H1 (cell line): Measurements from ENCODE around the gene SH3YL1. TPM values are rescaled to one million over a fixed set of nuclear protein-coding genes. Genes with fewer than 3 reads are reported as not detected.

Experiments
- ATF3 ChIP-seq: IDR thresholded peaks from 2 replicates; pipeline ENCODE4 v1.6.1; 2011; ENCODE audit warnings: low read depth, mild to moderate bottlenecking, low read length; ENCODE audit not compliant: insufficient read depth
- CHD7 ChIP-seq: fragments of 300-600 bp; sonication (generic); IDR thresholded peaks from 2 replicates; pipeline ENCODE4 v1.7.1; 2012; ENCODE audit warnings: low read length, moderate library complexity, mild to moderate bottlenecking, inconsistent platforms; ENCODE audit not compliant: insufficient replicate concordance
- CREB1 ChIP-seq: IDR thresholded peaks from 2 replicates; pipeline ENCODE4 v1.6.1; 2012; ENCODE audit warnings: inconsistent platforms
- EZH2 ChIP-seq: fragments of 200-600 bp; sonication (generic); IDR thresholded peaks from 2 replicates; pipeline ENCODE4 v1.7.1; 2012; ENCODE audit warnings: low read depth, mild to moderate bottlenecking, moderate library complexity, low read length, inconsistent platforms; ENCODE audit not compliant: severe bottlenecking
- KDM4A ChIP-seq: IDR thresholded peaks from one replicate; pipeline ENCODE4 v1.7.1; 2012; ENCODE audit warnings: low read depth, mild to moderate bottlenecking, moderate library complexity, low read length, inconsistent platforms; ENCODE audit not compliant: severe bottlenecking
- NRF1 ChIP-seq: IDR thresholded peaks from 2 replicates; pipeline ENCODE4 v1.6.1; 2011; ENCODE audit warnings: mild to moderate bottlenecking, low read depth, low read length, improper control_type of control experiment
- PHF8 ChIP-seq: fragments of 200-600 bp; sonication (generic); conservative IDR thresholded peaks from 2 replicates; pipeline ENCODE4 v1.7.1; 2012; ENCODE audit warnings: low read depth, mild to moderate bottlenecking, inconsistent platforms, low read length, moderate library complexity
- SP4 ChIP-seq: IDR thresholded peaks from 2 replicates; pipeline ENCODE4 v1.6.1; 2012; ENCODE audit warnings: low read length, inconsistent platforms
- SRF ChIP-seq: IDR thresholded peaks from 2 replicates; pipeline ENCODE4 v1.6.1; 2011; ENCODE audit warnings: mild to moderate bottlenecking, low read depth, low read length, moderate library complexity
- polyA plus RNA-seq, 7 experiments: library from polyadenylated mRNA; depleted of rRNA in 3 of 7; stranded (reverse) in 5 of 7; unstranded in 2 of 7; fragments of >200 nt in 5 of 7; fragments of 200-250 nt in 2 of 7; gene quantifications; 1 replicate in 5 of 7; 2 replicates in 1 of 7; 4 replicates in 1 of 7; pipeline versions ENCODE4 v1.2.1 to v1.2.3, GENCODE V29; 2011 to 2013; ENCODE audit warnings: missing spikeins in 2 of 7, mixed read lengths in 2 of 7
- total RNA-seq: library from RNA; stranded (reverse); fragmentation: NEBNext Ultra II Directional; extraction: Animal tissue kit (Norgen Biotek cat#: 25700); gene quantifications from 2 replicates; pipeline ENCODE4 v1.2.1, GENCODE V29; 2021

SH3YL1 gene
- total and polyA plus RNA-seq, 2 of the 8 experiments (the other 6 are each of a cell fraction or from before 2014, with no cell fraction given): 13.6 to 37.2 TPM

GRCh38 chr2:216068-216467 lies 47.8 kb downstream of the SH3YL1 start (continued):
- TF ChIP-seq CHD7 (no peak), NRF1 (no peak), EZH2 (no peak), ATF3 (no peak), KDM4A (no peak), PHF8 (no peak), CREB1 (no peak), SRF (no peak), SP4 (no peak)
